Liver (tissue), 9 donors: ENCODE data around the gene SPP1. TPM values are rescaled to one million over a fixed set of nuclear protein-coding genes. Genes with fewer than 3 reads are reported as not detected.
"Not testable (repeated sequence)": the region's sequence is repeated elsewhere in the genome, so short reads cannot be mapped to it uniquely, and the experiment has no call there.

Source experiments
- DNase-seq: peaks from one replicate; pipeline ENCODE4 v3.0.0-alpha.2; 2017; ENCODE audit warnings: low spot score
- H3K27ac ChIP-seq, 2 donors: one replicate each; pipeline ENCODE4 v1.7.0; 2013; ENCODE audit warnings: inconsistent platforms in 2 of 2, low read length in 2 of 2, control low read depth in 1 of 2, low read depth in 1 of 2, mild to moderate bottlenecking in 1 of 2
- H3K27me3 ChIP-seq, 4 donors: one replicate each; pipeline versions ENCODE4 v1.6.1 to v1.7.0; 2013; ENCODE audit warnings: low read length in 3 of 4, inconsistent platforms in 1 of 4, mild to moderate bottlenecking in 1 of 4, moderate library complexity in 1 of 4; ENCODE audit not compliant: control insufficient read depth in 4 of 4, insufficient read depth in 4 of 4
- H3K36me3 ChIP-seq, 4 donors: one replicate each; pipeline versions ENCODE4 v1.6.1 to v1.7.0; 2013; ENCODE audit warnings: low read length in 3 of 4, mild to moderate bottlenecking in 3 of 4, low read depth in 1 of 4, moderate library complexity in 1 of 4; ENCODE audit not compliant: control insufficient read depth in 4 of 4, insufficient read depth in 3 of 4
- H3K4me1 ChIP-seq, 4 donors: one replicate each; pipeline versions ENCODE4 v1.6.1 to v1.7.0; 2013; ENCODE audit warnings: low read length in 3 of 4, mild to moderate bottlenecking in 3 of 4, moderate library complexity in 1 of 4; ENCODE audit not compliant: control insufficient read depth in 4 of 4, insufficient read depth in 4 of 4
- H3K4me3 ChIP-seq, 3 donors: one replicate each; pipeline versions ENCODE4 v1.6.1 to v1.7.0; 2013; ENCODE audit warnings: low read length in 3 of 3, control low read depth in 1 of 3, low read depth in 1 of 3, mild to moderate bottlenecking in 1 of 3
- H3K9ac ChIP-seq, 2 donors: one replicate each; pipeline ENCODE4 v1.7.0; 2013; ENCODE audit warnings: low read length in 2 of 2, mild to moderate bottlenecking in 2 of 2, moderate library complexity in 2 of 2, control low read depth in 1 of 2, low read depth in 1 of 2
- H3K9me3 ChIP-seq, 4 donors: one replicate each; pipeline versions ENCODE4 v1.6.1 to v1.7.0; 2013; ENCODE audit warnings: low read length in 3 of 4; ENCODE audit not compliant: control insufficient read depth in 4 of 4
- CTCF ChIP-seq: fragments of 150-350 bp; IDR thresholded peaks from 2 replicates; pipeline ENCODE4 v1.5.1; 2017; ENCODE audit warnings: improper control_type of control experiment, low read depth, low read length; ENCODE audit not compliant: missing input control
- EGR1 ChIP-seq, 2 donors: IDR thresholded peaks; 2 replicates each; pipeline ENCODE4 v1.6.1; 2016 to 2018; ENCODE audit warnings: antibody characterized with exemption in 2 of 2, low read depth in 2 of 2
- FOXA1 ChIP-seq: IDR thresholded peaks from 2 replicates; pipeline ENCODE4 v1.6.1; 2016; ENCODE audit warnings: antibody characterized with exemption
- FOXA2 ChIP-seq: IDR thresholded peaks from 2 replicates; pipeline ENCODE4 v1.6.1; 2016; ENCODE audit warnings: antibody characterized with exemption
- GABPA ChIP-seq, 2 donors: IDR thresholded peaks in 1 of 2; conservative IDR thresholded peaks in 1 of 2; 2 replicates each; pipeline ENCODE4 v1.6.1; 2016; ENCODE audit warnings: antibody characterized with exemption in 2 of 2, mild to moderate bottlenecking in 1 of 2, moderate library complexity in 1 of 2
- HNF4G ChIP-seq: IDR thresholded peaks from 2 replicates; pipeline ENCODE4 v1.6.1; 2016; ENCODE audit warnings: antibody characterized with exemption
- JUND ChIP-seq, 2 donors: IDR thresholded peaks; 2 replicates each; pipeline ENCODE4 v1.6.1; 2016; ENCODE audit warnings: antibody characterized with exemption in 2 of 2
- MAX ChIP-seq: IDR thresholded peaks from 2 replicates; pipeline ENCODE4 v1.6.1; 2016; ENCODE audit warnings: antibody characterized with exemption
- NR2F2 ChIP-seq: IDR thresholded peaks from 2 replicates; pipeline ENCODE4 v1.6.1; 2016; ENCODE audit warnings: antibody characterized with exemption
- RAD21 ChIP-seq, 2 donors: IDR thresholded peaks; 2 replicates each; pipeline ENCODE4 v1.6.1; 2016; ENCODE audit warnings: antibody characterized with exemption in 2 of 2, mild to moderate bottlenecking in 2 of 2
- REST ChIP-seq: IDR thresholded peaks from 2 replicates; pipeline ENCODE4 v1.6.1; 2016; ENCODE audit warnings: antibody characterized with exemption, mild to moderate bottlenecking
- RXRA ChIP-seq, 2 donors: IDR thresholded peaks; 2 replicates each; pipeline ENCODE4 v1.6.1; 2017 to 2018; ENCODE audit warnings: antibody characterized with exemption in 2 of 2, mild to moderate bottlenecking in 1 of 2
- SP1 ChIP-seq: IDR thresholded peaks from 2 replicates; pipeline ENCODE4 v1.6.1; 2018; ENCODE audit warnings: antibody characterized with exemption, mild to moderate bottlenecking
- TAF1 ChIP-seq: conservative IDR thresholded peaks from 2 replicates; pipeline ENCODE4 v1.6.1; 2016; ENCODE audit warnings: antibody characterized with exemption, mild to moderate bottlenecking
- YY1 ChIP-seq: IDR thresholded peaks from 2 replicates; pipeline ENCODE4 v1.6.1; 2016; ENCODE audit warnings: antibody characterized with exemption, mild to moderate bottlenecking
- ZBTB33 ChIP-seq: IDR thresholded peaks from 2 replicates; pipeline ENCODE4 v1.6.1; 2016; ENCODE audit warnings: antibody characterized with exemption
- whole genome bisulfite sequencing: extraction: QIAGEN DNeasy Blood & Tissue Kit; methylation state at CpG from one replicate; pipeline ENCODE4 v1.1.7; 2013; 5-methylcytosine and 5-hydroxymethylcytosine counted together
- polyA plus RNA-seq, 2 donors: library from polyadenylated mRNA; stranded (reverse) in 1 of 2; unstranded in 1 of 2; fragments of 200-250 nt in 1 of 2; fragments of >200 nt in 1 of 2; fragmentation: Nextera tagmentation in 1 of 2; extraction: Ambion mirVana in 1 of 2; gene quantifications; one replicate each; pipeline versions ENCODE4 v1.2.1 to v1.2.3, GENCODE V29; 2013 to 2015
- total RNA-seq, 2 donors: library from RNA; depleted of rRNA; stranded (reverse); fragments of >200 nt; gene quantifications; one replicate each; pipeline ENCODE4 v1.2.3, GENCODE V29; 2014
- donor health status: healthy.
- donor health status: healthy.
- donor health status: healthy.
- donor health status: healthy.
- donor health status: healthy.

The SPP1 gene
- total and polyA plus RNA-seq, 4 donors: 10.5 to 80.2 (median 27.5) TPM

- no peak overlapping the region for H3K4me3 ChIP-seq
- H3K4me1 ChIP-seq: no peaks in the 10 kb centered on the region
- TF ChIP-seq JUND (IDR thresholded peaks at IDR 0.05) (no peak), RAD21 (IDR thresholded peaks at IDR 0.05) (peak; percentile 18 to 51)
These were observed 36.8 kb upstream of the SPP1 start for GRCh38 chr4:87938746-87939145.

GRCh38 chr4:87939978-87940690 is 35.4 kb upstream of the SPP1 start:
- no peak for DNase-seq
- Histone ChIP-seq H3K27ac (no peak overlapping the region), H3K36me3 (no peaks in the 10 kb centered on the region), H3K9me3 (no peaks in the 10 kb centered on the region), H3K27me3 (no peaks in the 10 kb centered on the region), H3K4me1 (no peaks in the 10 kb centered on the region), H3K4me3 (no peak overlapping the region), H3K9ac (no peak overlapping the region)
- TF ChIP-seq FOXA1 (no peak), YY1 (no peak), NR2F2 (no peak), RXRA (IDR thresholded peaks at IDR 0.05) (no peak), EGR1 (IDR thresholded peaks at IDR 0.05; ENCODE audit: low read depth in 2 of 2) (no peak), GABPA (IDR thresholded peaks at IDR 0.05 in 1 of 2, conservative IDR thresholded peaks at IDR 0.05 in 1 of 2) (no peak), ZBTB33 (no peak), HNF4G (no peak), TAF1 (no peak), REST (no peak), SP1 (no peak), CTCF (no peak), JUND (IDR thresholded peaks at IDR 0.05) (no peak), MAX (no peak), RAD21 (IDR thresholded peaks at IDR 0.05) (no peak), FOXA2 (no peak)
- WGBS: 87% methylated on average over 2 of the region's 2 CpGs

More at GRCh38 chr4:87938746-87939145, 36.8 kb upstream of the SPP1 start:
- Histone ChIP-seq H3K9ac (no peak overlapping the region), H3K27ac (no peak overlapping the region), H3K36me3 (no peaks in the 10 kb centered on the region), H3K9me3 (no peaks in the 10 kb centered on the region), H3K27me3 (no peaks in the 10 kb centered on the region)
- no peak for DNase-seq

- not testable (repeated sequence) for DNase-seq, H3K27me3 ChIP-seq, H3K36me3 ChIP-seq, H3K9me3 ChIP-seq, H3K9ac ChIP-seq, H3K4me1 ChIP-seq, H3K27ac ChIP-seq, H3K4me3 ChIP-seq
- 87% methylated on average over 2 of the region's 2 CpGs for WGBS
These were observed 34.7 kb upstream of the SPP1 start for GRCh38 chr4:87940809-87941208.
